A549 (cell line): ENCODE results near the gene ITSN1. TPM values are rescaled to one million over a fixed set of nuclear protein-coding genes. Genes with fewer than 3 reads are reported as not detected.

Experiments
- ATAC-seq, 2 experiments: fragments of 200-7000 bp in 1 of 2; fragments of >200 bp in 1 of 2; cut with Nextera tagmentation in 1 of 2; cut with Tn5 transposase in 1 of 2; 3 replicates each; pipeline versions ENCODE4 v1.8.0 to v1.9.1; 2018 to 2020; ENCODE audit warnings: mild to moderate bottlenecking in 1 of 2, moderate library complexity in 1 of 2
- CTCF ChIA-PET: fragments of 300-600 bp; sonication (Branson Sonifier 250); formaldehyde crosslinking; extraction: SDS; loops from one replicate; lab custom pipeline; 2021; ENCODE audit warnings: antibody characterized with exemption, inconsistent platforms; lab: Yijun Ruan, JAX
- POLR2A ChIA-PET: fragments of 350-600 bp; formaldehyde crosslinking; extraction: SDS; loops from one replicate; lab custom pipeline; 2021; ENCODE audit warnings: antibody characterized with exemption, inconsistent platforms; lab: Yijun Ruan, JAX
- DNase-seq, 2 experiments: peaks; one replicate each; pipeline versions ENCODE4 v3.0.0 to v3.0.0-alpha.2; 2011 to 2016; ENCODE audit warnings: low read depth in 1 of 2, low spot score in 1 of 2
- FAIRE-seq: peaks from 2 replicates; lab custom pipeline; 2011; peaks lifted over from hg19 to GRCh38; lab: Jason Lieb, UNC
- H3K27ac ChIP-seq, 2 experiments: fragments of >200 bp; sonication (Bioruptor Twin); formaldehyde crosslinking; 3 replicates each; pipeline ENCODE4 v1.5.1; 2016 to 2017
- H3K4me1 ChIP-seq: fragments of >200 bp; sonication (Bioruptor Twin); formaldehyde crosslinking; 3 replicates; pipeline ENCODE4 v1.6.1; 2016
- H3K4me2 ChIP-seq: fragments of >200 bp; sonication (Bioruptor Twin); formaldehyde crosslinking; 3 replicates; pipeline ENCODE4 v1.6.1; 2016
- H3K4me3 ChIP-seq: fragments of >200 bp; sonication (Bioruptor Twin); formaldehyde crosslinking; 3 replicates; pipeline ENCODE4 v1.5.1; 2016
- H3K9me3 ChIP-seq: fragments of >200 bp; sonication (Bioruptor Twin); formaldehyde crosslinking; 3 replicates; pipeline ENCODE4 v1.6.1; 2016
- BHLHE40 ChIP-seq: IDR thresholded peaks from 2 replicates; pipeline ENCODE4 v1.6.1; 2012; ENCODE audit warnings: low read depth, low read length, inconsistent platforms
- CEBPB ChIP-seq, 2 experiments: fragments of >200 bp in 1 of 2; sonication (Bioruptor Twin) in 1 of 2; formaldehyde crosslinking in 1 of 2; IDR thresholded peaks; 2 replicates each; pipeline ENCODE4 v1.6.1; 2012 to 2016
- CHD2 ChIP-seq: fragments of 150-350 bp; IDR thresholded peaks from 2 replicates; pipeline ENCODE4 v1.6.1; 2014; ENCODE audit warnings: low read length; ENCODE audit not compliant: partially characterized antibody
- EHF ChIP-seq: fragments of 250-450 bp; sonication (Bioruptor Pico); IDR thresholded peaks from 2 replicates; pipeline ENCODE4 v1.5.0; 2020; ENCODE audit warnings: mild to moderate bottlenecking
- EP300 ChIP-seq, 2 experiments: fragments of >200 bp; sonication (Bioruptor Twin); formaldehyde crosslinking; IDR thresholded peaks; 2 replicates in 1 of 2; 3 replicates in 1 of 2; pipeline ENCODE4 v1.6.1; 2016 to 2017
- FOSL2 ChIP-seq, 2 experiments: fragments of 450-650 bp in 1 of 2; fragments of >200 bp in 1 of 2; sonication (Bioruptor Twin) in 1 of 2; formaldehyde crosslinking; IDR thresholded peaks; 2 replicates each; pipeline versions ENCODE4 v1.5.0 to v1.6.1; 2016 to 2020; ENCODE audit warnings: mild to moderate bottlenecking in 1 of 2, moderate library complexity in 1 of 2
- GATA3 ChIP-seq: IDR thresholded peaks from 2 replicates; pipeline ENCODE4 v1.6.1; 2012; ENCODE audit warnings: borderline replicate concordance
- HDAC2 ChIP-seq: fragments of 200-600 bp; sonication (generic); IDR thresholded peaks from 2 replicates; pipeline ENCODE4 v1.6.1; 2016
- HES2 ChIP-seq: fragments of >200 bp; sonication (Bioruptor Twin); formaldehyde crosslinking; IDR thresholded peaks from 2 replicates; pipeline ENCODE4 v1.6.1; 2016
- HEYL ChIP-seq: fragments of 250-450 bp; sonication (Bioruptor Pico); IDR thresholded peaks from 2 replicates; pipeline ENCODE4 v1.8.0; 2021; ENCODE audit warnings: mild to moderate bottlenecking, moderate library complexity
- HOXB13 ChIP-seq: fragments of 250-450 bp; sonication (Bioruptor Pico); IDR thresholded peaks from 2 replicates; pipeline ENCODE4 v1.5.0; 2020; ENCODE audit warnings: low read depth, mild to moderate bottlenecking, moderate library complexity
- JUN ChIP-seq, 2 experiments: fragments of >200 bp; sonication (Bioruptor Twin); formaldehyde crosslinking; IDR thresholded peaks; 2 replicates in 1 of 2; 3 replicates in 1 of 2; pipeline ENCODE4 v1.6.1; 2016 to 2017
- JUNB ChIP-seq: fragments of >200 bp; sonication (Bioruptor Twin); formaldehyde crosslinking; IDR thresholded peaks from 2 replicates; pipeline ENCODE4 v1.6.1; 2016
- KDM1A ChIP-seq: fragments of 200-600 bp; sonication (generic); IDR thresholded peaks from 2 replicates; pipeline ENCODE4 v1.6.1; 2016; ENCODE audit warnings: low read depth, mild to moderate bottlenecking
- MAZ ChIP-seq: fragments of 150-350 bp; IDR thresholded peaks from 2 replicates; pipeline ENCODE4 v1.6.1; 2014; ENCODE audit warnings: antibody characterized with exemption, low read depth, low read length, borderline replicate concordance
- NFE2L2 ChIP-seq: fragments of 150-350 bp; conservative IDR thresholded peaks from 2 replicates; pipeline ENCODE4 v1.6.1; 2014; ENCODE audit warnings: low read length
- NPAS2 ChIP-seq: fragments of 250-450 bp; sonication (Bioruptor Pico); IDR thresholded peaks from 2 replicates; pipeline ENCODE4 v1.8.0; 2022; ENCODE audit warnings: mild to moderate bottlenecking, moderate library complexity, borderline replicate concordance
- NR3C1 ChIP-seq: fragments of >200 bp; sonication (Bioruptor Twin); formaldehyde crosslinking; IDR thresholded peaks from 3 replicates; pipeline ENCODE4 v1.6.1; 2017
- PBX3 ChIP-seq: IDR thresholded peaks from 2 replicates; pipeline ENCODE4 v1.6.1; 2012
- POLR2AphosphoS2 ChIP-seq: conservative IDR thresholded peaks from 2 replicates; pipeline ENCODE4 v1.6.1; 2012; ENCODE audit warnings: low read length, improper control_type of control experiment, inconsistent platforms
- RAD21 ChIP-seq, 2 experiments: fragments of >200 bp in 1 of 2; sonication (Bioruptor Twin) in 1 of 2; formaldehyde crosslinking in 1 of 2; IDR thresholded peaks in 1 of 2; conservative IDR thresholded peaks in 1 of 2; 2 replicates in 1 of 2; 3 replicates in 1 of 2; pipeline ENCODE4 v1.6.1; 2012 to 2018; ENCODE audit warnings: inconsistent platforms in 1 of 2
- RFX5 ChIP-seq: fragments of 450-650 bp; IDR thresholded peaks from 2 replicates; pipeline ENCODE4 v1.7.1; 2014; ENCODE audit warnings: antibody characterized with exemption, mild to moderate bottlenecking, moderate library complexity
- RNF2 ChIP-seq: fragments of 200-600 bp; sonication (generic); IDR thresholded peaks from 2 replicates; pipeline ENCODE4 v1.6.1; 2016; ENCODE audit warnings: low read depth, mild to moderate bottlenecking, antibody characterized with exemption, moderate library complexity, borderline replicate concordance
- SMC3 ChIP-seq: fragments of >200 bp; sonication (Bioruptor Twin); formaldehyde crosslinking; IDR thresholded peaks from 3 replicates; pipeline ENCODE4 v1.6.1; 2018; ENCODE audit warnings: inconsistent platforms
- TFCP2L1 ChIP-seq: fragments of 250-450 bp; sonication (Bioruptor Pico); IDR thresholded peaks from 2 replicates; pipeline ENCODE4 v1.5.0; 2021; ENCODE audit warnings: mild to moderate bottlenecking
- TP53 ChIP-seq: fragments of 250-450 bp; sonication (Bioruptor Pico); IDR thresholded peaks from 2 replicates; pipeline ENCODE4 v1.5.0; 2021; ENCODE audit warnings: mild to moderate bottlenecking, moderate library complexity
- ZSCAN20 ChIP-seq: fragments of 250-450 bp; sonication (Bioruptor Pico); IDR thresholded peaks from 2 replicates; pipeline ENCODE4 v1.8.0; 2022; ENCODE audit warnings: mild to moderate bottlenecking, moderate library complexity
- WGBS: methylation state at CpG from one replicate; pipeline ENCODE4 v1.1.6; 2017; ENCODE audit errors: missing lambda C conversion rate; 5-methylcytosine and 5-hydroxymethylcytosine counted together
- polyA plus RNA-seq, 4 experiments: library from polyadenylated mRNA; depleted of rRNA in 3 of 4; stranded (reverse); fragments of >200 nt; fragmentation: RNase III in 1 of 4; extraction: RNeasy Plus Mini Kit Qiagen cat#74134 plus additional on column Dnase treatment in 1 of 4; gene quantifications; 2 replicates in 3 of 4; 3 replicates in 1 of 4; pipeline ENCODE4 v1.2.3, GENCODE V29; 2011 to 2017
- TF ChIP-seq, protein P1 (sequence below): fragments of 250-450 bp; sonication (Bioruptor Pico); IDR thresholded peaks from 2 replicates; pipeline ENCODE4 v1.5.0; 2020; ENCODE audit warnings: low read depth, mild to moderate bottlenecking, moderate library complexity
- TF ChIP-seq, protein P2 (sequence below): fragments of 250-450 bp; sonication (Bioruptor Pico); IDR thresholded peaks from 2 replicates; pipeline ENCODE4 v1.5.0; 2021; ENCODE audit warnings: mild to moderate bottlenecking, moderate library complexity, borderline replicate concordance
- TF ChIP-seq, protein P3 (sequence below): fragments of >200 bp; sonication (Bioruptor Twin); formaldehyde crosslinking; IDR thresholded peaks from 3 replicates; pipeline ENCODE4 v1.5.1; 2016
- TF ChIP-seq, protein P4 (sequence below): fragments of 450-650 bp; IDR thresholded peaks from 2 replicates; pipeline ENCODE4 v1.6.1; 2014; ENCODE audit warnings: antibody characterized with exemption

The ITSN1 gene
- polyA plus RNA-seq, 2 of the 4 experiments (the other 2 are of a cell fraction), result 15.2 to 23.7 TPM

- H3K4me2 ChIP-seq, result no peak overlapping the region
- 96% methylated on average over 15 of the region's 17 CpGs for WGBS
- DNase-seq (no peak), FAIRE-seq (no peak), ATAC-seq (no peak)
- POLR2A ChIA-PET, result no interaction called here
- H3K4me1 ChIP-seq, result no peaks in the 10 kb centered on the region
- H3K9me3 ChIP-seq, result no peaks in the 10 kb centered on the region
- H3K27ac ChIP-seq, result no peak overlapping the region
- CTCF ChIA-PET, result interaction anchor here (0.5 kb wide), 1 partner anchor 109 kb away, joined by 4 read pairs; no protein-coding TSS in a partner anchor
- TF ChIP-seq POLR2AphosphoS2 (no peak), SMC3 (no peak), EP300 (IDR thresholded peaks at IDR 0.05) (no peak), RNF2 (no peak), HEYL (CRISPR knock-in tag) (no peak), RAD21 (conservative IDR thresholded peaks at IDR 0.05 in 1 of 2, IDR thresholded peaks at IDR 0.05 in 1 of 2) (no peak), JUN (IDR thresholded peaks at IDR 0.05) (no peak), NFE2L2 (no peak), HES2 (no peak), EHF (CRISPR knock-in tag) (no peak), CHD2 (no peak), CEBPB (IDR thresholded peaks at IDR 0.05) (no peak), GATA3 (no peak), FOSL2 (IDR thresholded peaks at IDR 0.05) (no peak), FOSL2 (CRISPR knock-in tag; IDR thresholded peaks at IDR 0.05) (no peak), NPAS2 (CRISPR knock-in tag) (no peak), KDM1A (no peak)
- TF ChIP-seq, protein P1, sequence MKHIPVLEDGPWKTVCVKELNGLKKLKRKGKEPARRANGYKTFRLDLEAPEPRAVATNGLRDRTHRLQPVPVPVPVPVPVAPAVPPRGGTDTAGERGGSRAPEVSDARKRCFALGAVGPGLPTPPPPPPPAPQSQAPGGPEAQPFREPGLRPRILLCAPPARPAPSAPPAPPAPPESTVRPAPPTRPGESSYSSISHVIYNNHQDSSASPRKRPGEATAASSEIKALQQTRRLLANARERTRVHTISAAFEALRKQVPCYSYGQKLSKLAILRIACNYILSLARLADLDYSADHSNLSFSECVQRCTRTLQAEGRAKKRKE, result no peak
- TF ChIP-seq, protein P2, sequence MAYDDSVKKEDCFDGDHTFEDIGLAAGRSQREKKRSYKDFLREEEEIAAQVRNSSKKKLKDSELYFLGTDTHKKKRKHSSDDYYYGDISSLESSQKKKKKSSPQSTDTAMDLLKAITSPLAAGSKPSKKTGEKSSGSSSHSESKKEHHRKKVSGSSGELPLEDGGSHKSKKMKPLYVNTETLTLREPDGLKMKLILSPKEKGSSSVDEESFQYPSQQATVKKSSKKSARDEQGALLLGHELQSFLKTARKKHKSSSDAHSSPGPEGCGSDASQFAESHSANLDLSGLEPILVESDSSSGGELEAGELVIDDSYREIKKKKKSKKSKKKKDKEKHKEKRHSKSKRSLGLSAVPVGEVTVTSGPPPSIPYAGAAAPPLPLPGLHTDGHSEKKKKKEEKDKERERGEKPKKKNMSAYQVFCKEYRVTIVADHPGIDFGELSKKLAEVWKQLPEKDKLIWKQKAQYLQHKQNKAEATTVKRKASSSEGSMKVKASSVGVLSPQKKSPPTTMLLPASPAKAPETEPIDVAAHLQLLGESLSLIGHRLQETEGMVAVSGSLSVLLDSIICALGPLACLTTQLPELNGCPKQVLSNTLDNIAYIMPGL, result no peak
- TF ChIP-seq, protein P3, sequence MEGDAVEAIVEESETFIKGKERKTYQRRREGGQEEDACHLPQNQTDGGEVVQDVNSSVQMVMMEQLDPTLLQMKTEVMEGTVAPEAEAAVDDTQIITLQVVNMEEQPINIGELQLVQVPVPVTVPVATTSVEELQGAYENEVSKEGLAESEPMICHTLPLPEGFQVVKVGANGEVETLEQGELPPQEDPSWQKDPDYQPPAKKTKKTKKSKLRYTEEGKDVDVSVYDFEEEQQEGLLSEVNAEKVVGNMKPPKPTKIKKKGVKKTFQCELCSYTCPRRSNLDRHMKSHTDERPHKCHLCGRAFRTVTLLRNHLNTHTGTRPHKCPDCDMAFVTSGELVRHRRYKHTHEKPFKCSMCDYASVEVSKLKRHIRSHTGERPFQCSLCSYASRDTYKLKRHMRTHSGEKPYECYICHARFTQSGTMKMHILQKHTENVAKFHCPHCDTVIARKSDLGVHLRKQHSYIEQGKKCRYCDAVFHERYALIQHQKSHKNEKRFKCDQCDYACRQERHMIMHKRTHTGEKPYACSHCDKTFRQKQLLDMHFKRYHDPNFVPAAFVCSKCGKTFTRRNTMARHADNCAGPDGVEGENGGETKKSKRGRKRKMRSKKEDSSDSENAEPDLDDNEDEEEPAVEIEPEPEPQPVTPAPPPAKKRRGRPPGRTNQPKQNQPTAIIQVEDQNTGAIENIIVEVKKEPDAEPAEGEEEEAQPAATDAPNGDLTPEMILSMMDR, result no peak
- no peak overlapping the region for H3K4me3 ChIP-seq
Measured at GRCh38 chr21:33831962-33832659, 189.8 kb downstream of the ITSN1 start.

DNA sequence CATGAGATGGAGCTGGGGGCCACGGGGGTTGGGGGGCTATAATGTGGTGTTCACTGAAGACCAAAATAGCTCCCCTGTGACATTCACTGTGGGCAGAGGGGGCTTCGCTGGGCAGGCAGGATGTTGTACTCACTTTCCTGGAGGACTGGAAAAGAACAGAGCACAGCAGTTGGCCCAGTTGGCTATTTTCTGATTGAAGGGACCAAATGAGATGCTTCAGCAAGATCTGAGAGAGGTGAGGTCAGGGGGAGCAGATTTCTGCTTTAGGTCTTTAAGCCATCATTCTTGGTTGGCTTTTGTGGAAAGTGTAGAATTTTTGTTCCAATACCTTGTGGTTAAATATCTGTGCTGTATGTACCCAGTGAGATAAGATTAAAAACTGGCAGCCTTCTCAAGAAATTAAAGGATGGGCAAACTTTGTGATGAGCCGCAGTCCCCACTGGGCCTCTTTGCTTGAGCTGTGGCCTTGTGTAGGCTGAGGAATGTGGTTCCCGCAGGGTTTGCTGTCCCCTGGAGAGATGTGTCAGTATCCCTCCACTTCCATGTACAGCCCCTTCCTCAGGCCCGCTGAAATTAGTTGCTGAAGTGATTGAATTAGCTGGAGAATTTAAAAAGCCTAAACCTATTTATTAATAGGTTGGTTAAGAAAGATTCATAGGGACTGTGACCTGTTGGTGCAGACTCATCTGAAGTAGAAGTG is 192.7 kb downstream of the ITSN1 start:
- DNase-seq (no peak), ATAC-seq (no peak), FAIRE-seq (no peak)
- Histone ChIP-seq H3K27ac (no peak overlapping the region), H3K4me2 (no peak overlapping the region), H3K9me3 (no peaks in the 10 kb centered on the region), H3K4me1 (no peaks in the 10 kb centered on the region), H3K4me3 (no peak overlapping the region)
- ChIA-PET CTCF (no interaction called here), POLR2A (no interaction called here)
- WGBS, result 80% methylated on average over 4 of the region's 5 CpGs
- TF ChIP-seq ZSCAN20 (CRISPR knock-in tag), result no peak
- no peak for TF ChIP-seq HEYL (CRISPR knock-in tag)
- TF ChIP-seq RFX5, result no peak
- TF ChIP-seq HDAC2, result no peak
- no peak for TF ChIP-seq MAZ
- TF ChIP-seq PBX3, result no peak
- no peak for TF ChIP-seq BHLHE40
- TF ChIP-seq NPAS2 (CRISPR knock-in tag), result no peak
- TF ChIP-seq SMC3, result no peak
- no peak for TF ChIP-seq TP53
- TF ChIP-seq, protein P4, sequence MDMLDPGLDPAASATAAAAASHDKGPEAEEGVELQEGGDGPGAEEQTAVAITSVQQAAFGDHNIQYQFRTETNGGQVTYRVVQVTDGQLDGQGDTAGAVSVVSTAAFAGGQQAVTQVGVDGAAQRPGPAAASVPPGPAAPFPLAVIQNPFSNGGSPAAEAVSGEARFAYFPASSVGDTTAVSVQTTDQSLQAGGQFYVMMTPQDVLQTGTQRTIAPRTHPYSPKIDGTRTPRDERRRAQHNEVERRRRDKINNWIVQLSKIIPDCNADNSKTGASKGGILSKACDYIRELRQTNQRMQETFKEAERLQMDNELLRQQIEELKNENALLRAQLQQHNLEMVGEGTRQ, result no peak
- no peak for TF ChIP-seq JUNB
- no peak for TF ChIP-seq NR3C1
- TF ChIP-seq HES2, result no peak
- TF ChIP-seq TFCP2L1 (CRISPR knock-in tag), result no peak
- TF ChIP-seq HOXB13 (CRISPR knock-in tag), result no peak
